Colonic mucosa (tissue), 4 donors: ENCODE data around the gene TMEM238. TPM values are rescaled to one million over a fixed set of nuclear protein-coding genes. Genes with fewer than 3 reads are reported as not detected.

ENCODE experiments used
- DNase-seq: peaks from one replicate; pipeline ENCODE4 v3.0.0-alpha.2; 2020
- H3K27ac ChIP-seq: fragments of 200-600 bp; one replicate; pipeline ENCODE4 v1.8.0; 2021
- H3K27me3 ChIP-seq: fragments of 200-600 bp; one replicate; pipeline ENCODE4 v1.8.0; 2021
- H3K36me3 ChIP-seq: fragments of 200-600 bp; one replicate; pipeline ENCODE4 v1.8.0; 2021
- H3K4me1 ChIP-seq: fragments of 200-600 bp; one replicate; pipeline ENCODE4 v1.8.0; 2021; ENCODE audit warnings: mild to moderate bottlenecking
- H3K4me3 ChIP-seq: fragments of 200-600 bp; one replicate; pipeline ENCODE4 v1.8.0; 2021
- H3K9ac ChIP-seq, 2 donors: one replicate each; pipeline ENCODE4 v1.7.0; 2013; ENCODE audit warnings: control low read depth in 2 of 2, low read depth in 2 of 2, low read length in 2 of 2
- H3K9me3 ChIP-seq: fragments of 200-600 bp; one replicate; pipeline ENCODE4 v1.8.0; 2021
- intact Hi-C: fragments of 100-400 bp; cut with DNase I; formaldehyde crosslinking; loops from one replicate; pipeline ENCODE4 v1.14.1; 2022
- total RNA-seq, 2 donors: library from RNA; stranded (reverse); fragmentation: NEBNext Ultra II Directional in 1 of 2; extraction: Animal tissue kit (Norgen Biotek cat#: 25700) in 1 of 2; gene quantifications; one replicate each; pipeline ENCODE4 v1.2.1, GENCODE V29; 2021
- TF ChIP-seq, protein P1 (sequence below): fragments of 200-600 bp; IDR thresholded peaks from one replicate; pipeline ENCODE4 v1.8.0; 2022; ENCODE audit warnings: antibody characterized with exemption, mild to moderate bottlenecking
- donor health status: healthy.
- donor health status: DM: no; HTN: no; CAD: no.
- donor health status: DM: no; HTN: no; CAD: no.

TMEM238 gene
- total RNA-seq, 2 donors from 2014 or later: 78.1 to 85.9 TPM

DNA sequence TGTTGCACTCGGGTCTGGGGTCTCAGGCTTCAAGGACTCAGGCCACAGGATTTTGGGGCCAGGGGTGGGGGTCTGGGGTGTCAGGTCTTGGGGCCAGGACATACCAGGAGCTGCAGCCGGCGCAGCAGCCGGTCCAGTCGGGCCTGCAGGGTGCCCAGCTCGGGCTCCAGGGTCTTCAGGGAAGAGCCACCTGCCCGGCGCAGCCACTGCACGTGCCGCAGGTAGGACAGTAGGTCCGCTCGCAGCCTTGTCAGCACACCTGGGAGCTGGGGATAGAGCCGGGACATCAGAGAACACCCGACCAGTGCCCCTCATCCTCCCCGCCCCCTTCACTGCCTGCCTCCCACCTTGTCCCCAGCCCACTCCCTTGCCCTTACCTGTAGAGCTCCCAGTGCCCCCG is 16.0 kb downstream of the TMEM238 start:
- H3K27ac ChIP-seq: no peak overlapping the region
- H3K4me1 ChIP-seq: peaks cover 4% of the 10 kb centered on the region
- no peak overlapping the region for H3K9ac ChIP-seq
- H3K27me3 ChIP-seq: peaks cover 48% of the 10 kb centered on the region
- H3K4me3 ChIP-seq: no peak overlapping the region
- DNase-seq: no peak
- H3K9me3 ChIP-seq: no peaks in the 10 kb centered on the region
- no peaks in the 10 kb centered on the region for H3K36me3 ChIP-seq
- TF ChIP-seq, protein P1, sequence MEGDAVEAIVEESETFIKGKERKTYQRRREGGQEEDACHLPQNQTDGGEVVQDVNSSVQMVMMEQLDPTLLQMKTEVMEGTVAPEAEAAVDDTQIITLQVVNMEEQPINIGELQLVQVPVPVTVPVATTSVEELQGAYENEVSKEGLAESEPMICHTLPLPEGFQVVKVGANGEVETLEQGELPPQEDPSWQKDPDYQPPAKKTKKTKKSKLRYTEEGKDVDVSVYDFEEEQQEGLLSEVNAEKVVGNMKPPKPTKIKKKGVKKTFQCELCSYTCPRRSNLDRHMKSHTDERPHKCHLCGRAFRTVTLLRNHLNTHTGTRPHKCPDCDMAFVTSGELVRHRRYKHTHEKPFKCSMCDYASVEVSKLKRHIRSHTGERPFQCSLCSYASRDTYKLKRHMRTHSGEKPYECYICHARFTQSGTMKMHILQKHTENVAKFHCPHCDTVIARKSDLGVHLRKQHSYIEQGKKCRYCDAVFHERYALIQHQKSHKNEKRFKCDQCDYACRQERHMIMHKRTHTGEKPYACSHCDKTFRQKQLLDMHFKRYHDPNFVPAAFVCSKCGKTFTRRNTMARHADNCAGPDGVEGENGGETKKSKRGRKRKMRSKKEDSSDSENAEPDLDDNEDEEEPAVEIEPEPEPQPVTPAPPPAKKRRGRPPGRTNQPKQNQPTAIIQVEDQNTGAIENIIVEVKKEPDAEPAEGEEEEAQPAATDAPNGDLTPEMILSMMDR: no peak
- intact Hi-C loops: no loop called here

DNA sequence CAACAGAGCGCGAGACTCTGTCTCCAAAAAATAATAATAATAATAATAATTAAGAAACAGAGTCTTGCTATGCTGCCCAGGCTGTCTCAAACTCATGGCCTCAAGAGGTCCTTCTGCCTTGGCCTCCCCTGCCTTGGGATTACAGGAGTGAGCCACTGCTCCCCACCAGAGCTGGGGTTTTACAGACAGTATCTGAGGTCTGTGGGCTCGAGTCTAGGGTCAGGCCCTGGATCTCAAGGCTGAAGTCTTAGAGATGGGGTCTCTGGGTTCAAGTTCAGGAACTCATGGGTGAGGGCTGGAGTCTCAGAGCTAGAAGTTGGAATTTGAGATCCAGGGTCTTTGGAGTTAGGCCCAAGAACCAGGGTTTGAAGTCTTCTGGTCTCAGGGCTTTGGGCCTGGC is 17.3 kb downstream of the TMEM238 start:
- TF ChIP-seq, protein P1: no peak
- no peaks in the 10 kb centered on the region for H3K9me3 ChIP-seq
- peaks cover 36% of the 10 kb centered on the region for H3K27me3 ChIP-seq
- DNase-seq: no peak
- H3K36me3 ChIP-seq: no peaks in the 10 kb centered on the region
- H3K4me3 ChIP-seq: no peak overlapping the region
- intact Hi-C loops: no loop called here
- H3K4me1 ChIP-seq: peaks cover 4% of the 10 kb centered on the region
- no peak overlapping the region for H3K27ac ChIP-seq
- H3K9ac ChIP-seq: no peak overlapping the region

DNA sequence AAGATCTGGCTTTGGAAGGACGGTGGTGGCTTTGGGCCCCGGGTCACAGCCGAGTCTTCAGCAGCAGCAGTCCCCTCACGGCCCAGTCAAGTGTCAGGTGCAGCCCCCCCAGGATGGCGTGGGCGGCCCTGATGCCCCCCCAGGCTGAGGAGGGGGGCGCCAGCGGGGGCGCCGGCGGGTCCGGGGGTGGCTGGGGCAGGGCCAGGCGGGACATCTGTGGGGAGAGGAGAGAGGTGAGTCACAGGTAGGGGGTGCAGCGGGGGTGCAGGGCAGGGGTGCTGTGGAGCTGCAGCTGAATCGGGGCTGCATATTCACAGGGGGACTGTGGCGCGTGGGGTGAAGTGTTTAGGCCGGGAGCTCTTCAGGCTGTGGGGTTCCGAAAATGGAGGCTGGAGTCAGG is 18.1 kb downstream of the TMEM238 start:
- Histone ChIP-seq H3K27me3 (peaks cover 28% of the 10 kb centered on the region), H3K9ac (no peak overlapping the region), H3K4me1 (peaks cover 4% of the 10 kb centered on the region), H3K27ac (no peak overlapping the region), H3K36me3 (no peaks in the 10 kb centered on the region), H3K9me3 (no peaks in the 10 kb centered on the region), H3K4me3 (no peak overlapping the region)
- DNase-seq: no peak
- TF ChIP-seq, protein P1: no peak
- intact Hi-C loops: no loop called here

DNA sequence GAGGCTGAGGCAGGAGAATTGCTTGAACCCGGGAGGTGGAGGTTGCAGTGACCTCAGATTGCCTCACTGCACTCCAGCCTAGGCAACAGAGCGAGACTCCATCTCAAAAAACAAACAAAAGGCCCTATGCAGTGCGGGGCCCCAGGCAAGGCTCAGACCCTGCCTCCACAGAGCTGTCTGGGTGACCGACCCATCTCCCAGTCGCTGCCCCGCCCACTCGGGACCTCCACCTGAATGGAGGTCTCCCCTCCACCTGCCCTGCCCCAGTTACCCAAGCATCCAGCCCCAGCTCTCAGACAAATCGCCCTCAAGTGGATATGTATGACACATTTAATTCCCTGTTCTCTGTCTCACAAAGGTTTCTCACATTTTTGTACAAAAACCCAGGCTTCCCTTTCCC is 18.8 kb downstream of the TMEM238 start:
- no peak overlapping the region for H3K9ac ChIP-seq
- intact Hi-C loops: no loop called here
- H3K4me3 ChIP-seq: no peak overlapping the region
- H3K4me1 ChIP-seq: peaks cover 4% of the 10 kb centered on the region
- peaks cover 21% of the 10 kb centered on the region for H3K27me3 ChIP-seq
- TF ChIP-seq, protein P1: no peak
- no peaks in the 10 kb centered on the region for H3K9me3 ChIP-seq
- no peak for DNase-seq
- no peaks in the 10 kb centered on the region for H3K36me3 ChIP-seq
- H3K27ac ChIP-seq: no peak overlapping the region

DNA sequence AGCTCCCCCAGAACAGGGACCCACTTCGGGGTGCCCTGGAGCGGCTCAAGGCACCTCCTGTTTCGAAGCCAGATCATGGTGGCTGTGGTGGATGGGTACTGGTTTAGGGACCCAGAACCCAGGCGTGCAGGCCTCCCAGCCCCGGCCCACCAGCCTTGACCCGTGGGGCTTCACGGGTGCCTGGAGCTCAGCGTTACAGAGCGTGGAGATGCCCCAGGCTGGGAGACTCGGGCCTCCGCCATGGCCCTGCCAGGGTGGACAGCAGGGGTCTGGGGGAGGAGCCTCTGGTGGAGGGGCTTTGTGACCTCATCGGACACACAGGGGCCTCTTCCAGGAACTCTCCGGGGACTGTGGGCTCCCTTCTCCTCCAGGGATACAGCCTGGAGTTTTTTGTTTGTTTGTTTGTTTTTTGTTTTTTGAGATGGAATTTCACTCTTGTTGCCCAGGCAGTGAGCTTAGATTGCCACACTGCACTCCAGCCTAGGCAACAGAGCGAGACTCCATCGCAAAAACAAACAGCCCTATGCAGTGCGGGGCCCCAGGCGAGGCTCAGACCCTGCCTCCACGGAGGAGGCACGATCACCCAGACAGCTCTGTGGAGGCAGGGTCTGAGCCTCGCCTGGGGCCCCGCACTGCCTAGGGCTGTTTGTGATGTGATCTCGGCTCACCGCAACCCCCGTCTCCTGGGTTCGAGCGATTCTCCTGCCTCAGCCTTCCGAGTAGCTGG is 20.9 kb downstream of the TMEM238 start, which contains the start of gene GARIN5B:
TSS of gene GARIN5B (minus strand) at position 271 of the 727 bp plus-strand sequence. CDS start at position 77, 194 bp downstream.
- Histone ChIP-seq H3K27me3 (peaks cover 2% of the 10 kb centered on the region), H3K36me3 (no peaks in the 10 kb centered on the region), H3K9ac (no peak within 1 kb of the TSS), H3K4me3 (no peak within 1 kb of the TSS), H3K9me3 (no peaks in the 10 kb centered on the region), H3K27ac (no peak within 1 kb of the TSS), H3K4me1 (no peaks in the 10 kb centered on the region)
- no peak for DNase-seq
- TF ChIP-seq, protein P1: no peak
- intact Hi-C loops: no loop called here
